ENCODE measurements around the gene DBNDD1.
A peak's percentile ranks its signal among the peaks of the same experiment; 100 is the strongest.
"Not testable (repeated sequence)": the region's sequence is repeated elsewhere in the genome, so short reads cannot be mapped to it uniquely, and the experiment has no call there.

DBNDD1 gene

DNA sequence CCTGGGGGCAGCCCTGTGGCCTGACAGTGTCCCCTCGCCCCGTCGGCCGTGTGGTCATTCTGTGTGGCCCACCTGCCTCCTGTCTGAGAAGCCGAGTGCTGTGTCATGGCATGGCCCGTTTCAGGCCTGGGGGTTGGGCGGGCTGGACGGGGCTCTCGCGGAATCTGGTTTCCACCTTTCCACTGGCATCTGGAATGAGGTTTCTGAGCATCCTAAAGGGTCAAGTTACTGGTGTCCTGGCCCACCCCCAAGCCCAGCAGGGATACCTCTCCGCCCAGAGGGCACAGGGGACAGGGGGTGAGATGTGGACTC lies 7.8 kb downstream of the DBNDD1 start:
- DNase-seq (ENCODE audit: low read depth in 2 of 2) = no peak

GRCh38 chr16:90010676-90011507 lies 8.4 kb downstream of the DBNDD1 start:
- no peak for DNase-seq (ENCODE audit: low read depth in 2 of 2)

DNA sequence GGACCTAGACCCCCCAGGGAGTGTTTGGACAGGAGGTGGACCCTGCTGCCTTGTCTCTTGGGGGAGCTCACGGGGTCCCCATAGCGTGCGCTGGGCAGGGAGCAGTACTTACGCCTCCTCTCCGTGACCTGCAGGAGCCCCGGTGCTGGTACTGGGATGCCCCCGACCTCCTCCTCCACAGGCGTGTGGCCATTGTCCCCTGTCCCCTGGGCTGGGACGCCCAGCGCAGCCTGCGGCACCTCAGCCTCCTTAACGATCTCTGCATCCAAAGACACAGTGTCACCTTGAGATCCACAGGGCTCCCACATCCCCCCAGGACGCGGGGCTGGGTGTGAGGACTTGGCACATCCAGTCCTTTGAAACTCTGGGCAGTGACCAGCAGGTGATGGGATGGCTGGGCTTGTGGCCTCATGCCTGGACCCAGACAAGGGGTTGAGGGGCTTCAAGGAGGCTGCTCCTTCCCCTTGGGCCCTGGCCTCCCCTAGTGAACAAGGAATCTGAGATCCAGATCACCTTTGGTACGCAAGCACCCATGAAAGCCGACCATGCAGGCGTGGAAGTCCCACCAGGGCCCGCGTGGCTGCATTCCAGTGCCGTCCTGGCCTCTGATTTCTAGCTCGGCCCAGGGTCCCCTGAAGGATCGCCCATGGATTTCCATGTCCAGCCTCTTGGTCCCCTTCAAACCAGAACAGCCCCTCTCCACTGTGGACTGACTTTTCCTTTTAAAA lies 9.9 kb downstream of the DBNDD1 start:
- DNase-seq (ENCODE audit: low read depth in 2 of 2) = no peak

DNA sequence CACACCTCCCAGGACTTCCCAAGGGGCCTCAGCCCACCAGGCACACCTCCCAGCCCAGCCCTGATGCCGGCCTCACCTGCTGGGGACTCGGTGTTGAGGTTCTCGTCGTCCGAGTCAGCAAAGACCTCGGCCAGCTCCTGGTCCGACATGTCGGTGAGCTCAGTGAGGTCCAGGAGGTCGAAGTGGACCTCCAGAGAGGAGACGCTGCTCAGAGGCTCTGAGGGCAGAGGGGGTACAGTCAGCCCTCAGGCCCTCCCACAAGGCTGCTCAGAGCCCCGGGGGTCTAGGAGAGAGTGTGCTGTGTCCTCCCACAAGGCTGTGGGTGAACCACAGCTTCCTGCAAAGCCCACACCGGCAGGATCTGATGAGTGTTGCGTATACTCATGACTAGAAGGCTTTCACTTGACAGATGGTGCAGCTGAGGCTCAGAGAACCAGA lies 10.5 kb downstream of the DBNDD1 start:
- DNase-seq (ENCODE audit: low read depth in 2 of 2) = peak; percentile 46 to 63

DNA sequence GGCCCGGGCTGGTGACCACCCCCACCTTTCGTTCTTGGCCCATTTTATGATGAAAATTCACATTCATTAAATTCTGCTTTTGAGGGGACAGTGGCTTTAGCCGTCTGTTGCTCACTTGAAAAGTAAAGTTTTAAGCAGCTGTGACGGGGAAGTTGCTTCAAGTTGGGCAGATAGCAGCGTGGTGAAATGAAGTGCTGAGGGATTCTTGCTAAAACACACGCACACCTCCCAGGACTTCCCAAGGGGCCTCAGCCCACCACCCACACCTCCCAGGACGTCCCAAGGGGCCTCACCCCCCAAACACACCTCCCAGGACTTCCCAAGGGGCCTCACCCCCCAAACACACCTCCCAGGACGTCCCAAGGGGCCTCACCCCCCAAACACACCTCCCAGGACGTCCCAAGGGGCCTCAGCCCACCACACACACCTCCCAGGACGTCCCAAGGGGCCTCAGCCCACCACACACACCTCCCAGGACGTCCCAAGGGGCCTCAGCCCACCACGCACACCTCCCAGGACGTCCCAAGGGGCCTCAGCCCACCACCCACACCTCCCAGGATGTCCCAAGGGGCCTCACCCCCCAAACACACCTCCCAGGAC lies 11.5 kb downstream of the DBNDD1 start:
- not testable (repeated sequence) for DNase-seq (ENCODE audit: low read depth in 2 of 2)

DNA sequence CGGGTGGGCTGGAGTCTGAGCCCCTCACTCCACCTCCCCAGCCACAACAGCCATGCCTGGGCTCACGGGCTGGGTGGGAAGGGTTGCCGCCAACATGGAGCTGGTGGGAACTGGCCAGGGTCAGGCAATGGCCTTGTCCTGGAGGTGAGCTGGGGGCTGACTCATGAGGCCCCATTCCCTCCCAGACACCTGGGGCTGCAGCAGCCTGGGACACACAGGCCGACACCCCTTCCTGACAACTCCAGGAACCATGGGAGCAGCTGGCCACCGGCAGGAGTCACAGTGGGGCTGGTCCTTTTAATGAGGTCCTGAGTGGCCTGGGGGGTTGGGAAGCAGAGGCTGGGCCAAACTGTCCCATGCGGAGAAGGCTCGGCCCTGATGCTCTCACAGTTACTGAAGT lies 12.2 kb downstream of the DBNDD1 start:
- no peak for DNase-seq (ENCODE audit: low read depth in 2 of 2)

DNA sequence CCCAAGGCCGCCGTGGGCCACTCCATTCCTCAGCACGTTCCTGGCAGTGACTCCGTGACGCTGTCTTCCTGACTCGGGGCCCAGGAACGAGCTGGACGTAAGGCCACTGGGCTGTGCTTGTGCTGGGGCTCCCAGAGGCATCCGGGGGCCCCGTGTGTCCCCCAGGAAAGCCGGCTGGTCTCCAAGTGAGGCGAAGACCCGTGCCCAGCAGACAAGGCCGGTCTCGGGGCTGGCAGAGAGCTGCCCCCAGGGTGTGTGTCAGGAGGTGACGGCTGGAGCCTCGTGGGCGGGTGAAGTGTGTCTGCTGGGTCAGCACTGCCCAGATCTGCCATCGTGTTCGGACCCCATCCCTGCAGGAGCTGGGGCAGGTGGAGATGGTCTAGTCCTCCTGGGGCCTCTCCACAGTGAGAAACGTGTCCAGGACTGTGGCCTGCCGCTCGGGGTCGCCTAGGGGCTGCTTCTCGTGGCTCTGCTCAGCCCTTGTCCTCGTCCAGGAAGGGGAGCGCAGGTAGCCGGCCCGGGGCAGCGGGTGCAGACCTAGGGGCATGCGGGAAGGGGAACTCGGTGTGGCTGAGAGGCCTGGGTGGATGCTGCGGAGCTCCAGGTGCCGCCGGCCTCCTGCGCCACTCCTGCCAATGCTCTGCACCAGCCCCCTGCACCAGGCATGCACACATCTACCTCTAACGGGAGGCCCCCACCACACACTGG lies 13.1 kb downstream of the DBNDD1 start:
- DNase-seq (ENCODE audit: low read depth in 2 of 2) = no peak

DNA sequence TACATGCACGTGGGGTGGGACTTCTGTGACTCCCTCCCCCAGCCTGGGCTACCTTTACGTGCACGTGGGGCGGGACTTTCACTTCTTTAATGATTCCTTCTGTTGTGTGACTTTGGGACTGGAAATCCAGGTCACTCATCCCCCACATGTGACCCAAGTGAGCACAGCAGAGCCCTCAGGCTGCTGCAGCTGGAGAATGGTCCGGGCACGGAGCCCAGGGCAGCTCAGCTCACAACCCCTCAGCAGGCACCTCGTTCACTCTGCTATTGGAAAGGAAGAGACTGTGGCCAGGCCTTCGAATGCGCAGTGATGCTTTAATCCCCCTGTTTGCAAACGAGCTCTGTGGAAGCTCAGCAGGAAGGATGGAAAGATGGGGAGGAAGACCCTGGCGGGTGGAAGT lies 14.7 kb downstream of the DBNDD1 start:
- DNase-seq (ENCODE audit: low read depth in 2 of 2) = no peak

GRCh38 chr16:90002759-90003158 lies 16.5 kb downstream of the DBNDD1 start:
- no peak for DNase-seq (ENCODE audit: low read depth in 2 of 2)

DNA sequence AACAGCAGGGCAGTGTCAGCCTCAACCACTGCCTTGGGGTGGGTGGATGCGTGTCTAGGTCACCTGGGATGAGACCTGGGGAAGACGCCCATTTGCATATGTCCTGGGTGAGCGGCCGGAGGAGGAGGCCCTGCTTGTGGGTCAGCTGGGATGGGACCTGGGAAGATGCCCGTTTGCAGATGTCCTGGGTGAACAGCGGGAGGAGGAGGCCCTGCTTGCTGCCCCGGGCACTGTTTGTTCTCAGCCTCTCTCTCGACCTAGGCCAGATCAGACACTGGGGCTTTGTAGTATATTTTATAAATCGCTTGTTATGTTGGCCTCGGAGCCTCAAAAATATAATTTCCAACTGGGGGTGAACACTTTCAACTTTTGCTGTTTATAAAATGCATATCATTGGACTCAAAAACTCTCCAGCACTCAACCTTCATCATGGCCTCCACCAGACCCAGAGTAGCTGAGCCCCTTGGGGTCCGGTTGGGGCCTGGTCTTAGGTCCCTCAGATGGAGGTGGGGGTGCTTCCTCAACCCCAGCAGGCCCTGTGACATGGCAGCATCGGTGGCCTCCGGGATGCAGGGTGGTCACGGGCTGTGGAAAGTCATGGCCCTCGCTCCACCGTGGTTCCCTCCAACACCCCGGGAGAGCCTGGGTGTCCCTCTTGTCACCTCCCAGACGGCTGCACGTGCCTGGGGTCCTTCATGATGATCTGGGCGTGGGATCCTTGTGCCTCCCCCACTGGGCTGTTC lies 17.3 kb downstream of the DBNDD1 start:
- DNase-seq (ENCODE audit: low read depth in 2 of 2) = no peak

GRCh38 chr16:90000733-90001427 lies 18.4 kb downstream of the DBNDD1 start:
- no peak for DNase-seq (ENCODE audit: low read depth in 2 of 2)

- DNase-seq (ENCODE audit: low read depth in 2 of 2) = no peak
These were observed 19.3 kb downstream of the DBNDD1 start for GRCh38 chr16:89999831-90000574.

- DNase-seq (ENCODE audit: low read depth in 2 of 2) = no peak
These were observed 23.1 kb downstream of the DBNDD1 start for GRCh38 chr16:89996178-89996489.

DNA sequence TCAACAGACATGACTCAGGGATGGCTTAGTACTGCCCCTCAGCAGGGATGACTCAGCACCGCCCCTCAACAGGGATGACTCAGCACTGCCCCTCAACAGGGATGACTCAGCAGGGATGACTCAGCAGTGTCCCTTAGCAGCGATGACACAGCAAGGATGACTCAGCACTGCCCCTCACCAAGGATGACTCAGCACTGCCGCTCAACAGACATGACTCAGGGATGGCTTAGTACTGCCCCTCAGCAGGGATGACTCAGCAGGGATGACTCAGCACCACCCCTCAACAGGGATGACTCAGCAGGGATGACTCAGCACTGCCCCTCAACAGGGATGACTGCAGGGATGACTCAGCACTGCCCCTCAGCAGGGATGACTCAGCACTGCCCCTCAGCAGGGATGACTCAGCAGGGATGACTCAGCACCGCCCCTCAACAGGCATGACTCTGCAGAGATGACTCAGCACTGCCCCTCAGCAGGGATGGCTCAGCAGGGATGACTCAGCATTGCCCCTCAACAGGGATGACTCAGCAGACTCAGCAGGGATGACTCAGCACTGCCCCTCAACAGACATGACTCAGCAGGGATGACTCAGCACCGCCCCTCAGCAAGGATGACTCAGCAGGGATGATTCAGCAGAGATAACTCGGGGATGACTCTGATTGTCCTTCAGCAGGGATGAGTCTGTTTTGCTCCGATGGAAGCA lies 23.6 kb downstream of the DBNDD1 start:
- DNase-seq (ENCODE audit: low read depth in 2 of 2) = peak; percentile 47 to 50

GRCh38 chr16:89994721-89995474 lies 24.4 kb downstream of the DBNDD1 start:
- peak; percentile 44 to 51 for DNase-seq (ENCODE audit: low read depth in 2 of 2)

DNA sequence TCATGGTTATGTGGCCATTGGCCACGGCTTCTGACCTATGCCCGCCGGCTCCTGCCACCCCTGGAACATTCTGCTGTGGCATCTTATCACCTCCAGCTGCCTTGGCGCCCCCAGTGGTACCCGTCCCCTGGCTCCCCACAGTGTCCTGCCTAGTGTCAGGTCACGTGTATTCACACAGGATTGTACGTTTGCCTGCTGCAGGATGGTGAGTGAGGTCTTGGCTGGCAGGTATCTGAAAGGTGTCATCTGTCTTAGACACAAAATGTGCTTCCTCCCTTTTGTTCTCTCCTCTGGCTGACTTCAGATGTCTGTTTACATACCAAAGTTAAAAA lies 24.9 kb downstream of the DBNDD1 start:
- no peak for DNase-seq (ENCODE audit: low read depth in 2 of 2)

DNA sequence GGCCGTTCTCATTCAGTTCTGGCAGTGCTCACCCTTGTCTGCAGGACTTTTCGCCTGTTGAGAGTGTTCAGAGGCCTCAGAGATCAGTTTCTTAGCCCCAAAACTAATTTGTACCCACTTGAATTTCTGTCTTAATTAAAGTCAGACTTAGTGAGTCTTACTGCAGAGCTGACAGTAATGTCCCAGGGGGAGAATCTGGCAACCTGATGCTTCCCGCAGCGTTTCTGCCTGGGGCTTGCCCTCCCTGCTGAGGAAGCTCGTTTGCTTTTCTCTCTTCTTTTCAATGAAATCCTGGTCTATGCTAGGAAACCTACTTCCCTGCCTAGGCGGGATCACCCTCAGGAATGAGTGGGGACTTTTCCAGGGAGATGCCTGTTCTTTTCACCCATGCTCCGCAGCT lies 25.3 kb downstream of the DBNDD1 start:
- DNase-seq (ENCODE audit: low read depth in 2 of 2) = no peak

DNA sequence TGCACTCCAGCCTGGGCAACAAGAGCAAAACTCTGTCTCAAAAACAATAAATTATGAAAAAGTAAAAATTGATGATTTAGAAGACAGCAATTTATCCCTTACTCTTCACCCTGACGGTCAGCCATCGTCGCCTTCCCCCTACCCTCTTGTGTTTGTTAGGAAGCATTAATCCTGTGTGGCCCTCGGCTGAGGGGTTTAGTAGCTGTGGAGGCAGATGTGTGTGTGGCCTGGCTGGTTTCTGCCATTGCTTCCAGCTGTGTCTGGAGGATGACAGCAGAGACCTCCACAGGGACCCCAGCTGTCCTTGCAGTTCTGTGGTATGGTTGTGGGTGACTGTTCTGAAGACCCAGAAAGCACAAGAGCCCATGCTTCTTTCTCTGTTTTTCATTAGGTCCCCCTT lies 25.9 kb downstream of the DBNDD1 start:
- no peak for DNase-seq (ENCODE audit: low read depth in 2 of 2)

DNA sequence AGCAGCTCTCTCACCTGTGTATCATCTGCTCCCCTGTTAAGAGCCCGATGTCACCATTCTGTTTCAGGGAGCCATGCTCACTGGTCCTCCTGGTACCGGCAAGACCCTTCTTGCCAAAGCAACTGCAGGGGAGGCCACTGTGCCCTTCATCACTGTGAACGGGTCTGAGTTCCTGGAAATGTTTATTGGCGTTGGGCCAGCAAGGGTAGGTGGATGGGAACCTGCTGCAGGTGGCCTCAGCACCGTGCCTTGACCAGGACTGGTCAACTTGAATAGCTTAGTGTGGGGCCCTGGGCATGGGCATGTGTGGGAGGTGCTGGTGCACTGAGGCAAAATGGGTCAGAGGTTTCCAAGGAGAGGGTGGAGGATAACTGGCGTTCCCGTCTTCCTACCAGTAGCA lies 28.5 kb downstream of the DBNDD1 start:
- DNase-seq (ENCODE audit: low read depth in 2 of 2) = no peak
